Muscle layer of duodenum (tissue), 2 donors: ENCODE data around the gene PYDC1.

Experiments used
- H3K27ac ChIP-seq: one replicate; pipeline ENCODE4 v1.7.0; 2013; ENCODE audit warnings: mild to moderate bottlenecking, low read length
- H3K27me3 ChIP-seq: one replicate; pipeline ENCODE4 v1.7.0; 2013; ENCODE audit warnings: low read depth, mild to moderate bottlenecking, control low read depth, low read length
- H3K36me3 ChIP-seq, 2 donors: one replicate each; pipeline ENCODE4 v1.7.0; 2013; ENCODE audit warnings: low read length in 2 of 2, control low read depth in 1 of 2, mild to moderate bottlenecking in 1 of 2; ENCODE audit not compliant: insufficient read depth in 2 of 2, control insufficient read depth in 1 of 2
- H3K4me1 ChIP-seq, 2 donors: one replicate each; pipeline ENCODE4 v1.7.0; 2013; ENCODE audit warnings: low read length in 2 of 2, mild to moderate bottlenecking in 2 of 2, control low read depth in 1 of 2, moderate library complexity in 1 of 2; ENCODE audit not compliant: insufficient read depth in 2 of 2, control insufficient read depth in 1 of 2
- H3K4me3 ChIP-seq, 2 donors: one replicate each; pipeline ENCODE4 v1.7.0; 2013; ENCODE audit warnings: low read length in 2 of 2, low read depth in 1 of 2, mild to moderate bottlenecking in 1 of 2
- H3K9me3 ChIP-seq, 2 donors: one replicate each; pipeline ENCODE4 v1.7.0; 2013; ENCODE audit warnings: low read length in 2 of 2, control low read depth in 1 of 2, mild to moderate bottlenecking in 1 of 2; ENCODE audit not compliant: control insufficient read depth in 1 of 2
- donor health status: healthy.

Gene PYDC1

GRCh38 chr16:31219154-31219741, 2.3 kb upstream of the PYDC1 start:
- Histone ChIP-seq H3K4me1 (peaks cover 8 to 28% of the 10 kb centered on the region in 2 donors), H3K4me3 (no peak overlapping the region), H3K27me3 (peaks cover 25% of the 10 kb centered on the region), H3K36me3 (no peaks in the 10 kb centered on the region), H3K9me3 (no peaks in the 10 kb centered on the region), H3K27ac (no peak overlapping the region)

GRCh38 chr16:31217136-31217530, 198 bp upstream of the PYDC1 start:
- Histone ChIP-seq H3K9me3 (no peaks in the 10 kb centered on the region), H3K4me1 (peaks cover 8 to 28% of the 10 kb centered on the region in 2 donors), H3K36me3 (no peaks in the 10 kb centered on the region), H3K27ac (no peak overlapping the region), H3K27me3 (peaks cover 25% of the 10 kb centered on the region), H3K4me3 (peak overlapping the region in 1 of 2 donors; percentile 75)

- Histone ChIP-seq H3K4me1 (peaks cover 8 to 28% of the 10 kb centered on the region in 2 donors), H3K27me3 (peaks cover 25% of the 10 kb centered on the region), H3K36me3 (no peaks in the 10 kb centered on the region), H3K9me3 (no peaks in the 10 kb centered on the region), H3K4me3 (peak overlapping the region; percentile 30 to 75), H3K27ac (no peak overlapping the region)
Observed at GRCh38 chr16:31215287-31216162, 1.4 kb downstream of the PYDC1 start.

GRCh38 chr16:31214708-31215286, 2.1 kb downstream of the PYDC1 start:
- Histone ChIP-seq H3K4me3 (peak overlapping the region in 1 of 2 donors; percentile 75), H3K4me1 (peaks cover 8 to 28% of the 10 kb centered on the region in 2 donors), H3K9me3 (no peaks in the 10 kb centered on the region), H3K27me3 (peaks cover 25% of the 10 kb centered on the region), H3K27ac (no peak overlapping the region), H3K36me3 (no peaks in the 10 kb centered on the region)

GRCh38 chr16:31213877-31214707, 2.8 kb downstream of the PYDC1 start, which contains the start of gene TRIM72:
Gene TRIM72, plus strand, starts transcription at chr16:31214119. Its CDS starts 620 bp downstream, at chr16:31214739.
- Histone ChIP-seq H3K9me3 (no peaks in the 10 kb centered on the region), H3K36me3 (no peaks in the 10 kb centered on the region), H3K4me1 (peaks cover 8 to 28% of the 10 kb centered on the region in 2 donors), H3K27ac (no peak within 1 kb of the TSS), H3K27me3 (peaks cover 25% of the 10 kb centered on the region), H3K4me3 (peak within 1 kb of the TSS in 1 of 2 donors; percentile 75)

GRCh38 chr16:31213342-31213741, 3.6 kb downstream of the PYDC1 start:
- Histone ChIP-seq H3K4me1 (peaks cover 8 to 28% of the 10 kb centered on the region in 2 donors), H3K27ac (no peak overlapping the region), H3K9me3 (no peaks in the 10 kb centered on the region), H3K36me3 (no peaks in the 10 kb centered on the region), H3K27me3 (peaks cover 19% of the 10 kb centered on the region), H3K4me3 (no peak overlapping the region)

GRCh38 chr16:31206776-31207175, 10.2 kb downstream of the PYDC1 start:
- Histone ChIP-seq H3K4me1 (peaks cover 0 to 5% of the 10 kb centered on the region in 2 donors), H3K4me3 (no peak overlapping the region), H3K27me3 (no peaks in the 10 kb centered on the region), H3K36me3 (no peaks in the 10 kb centered on the region), H3K9me3 (no peaks in the 10 kb centered on the region), H3K27ac (no peak overlapping the region)

GRCh38 chr16:31204871-31205666, 11.9 kb downstream of the PYDC1 start:
- Histone ChIP-seq H3K4me1 (peaks cover 8 to 16% of the 10 kb centered on the region in 2 donors), H3K27me3 (no peaks in the 10 kb centered on the region), H3K36me3 (no peaks in the 10 kb centered on the region), H3K9me3 (no peaks in the 10 kb centered on the region), H3K27ac (no peak overlapping the region), H3K4me3 (no peak overlapping the region)

- H3K4me3 ChIP-seq = peak within 1 kb of the TSS; percentile 68 to 90
- H3K36me3 ChIP-seq = peaks cover 4 to 5% of the 10 kb centered on the region in 2 donors
- no peaks in the 10 kb centered on the region for H3K9me3 ChIP-seq
- no peaks in the 10 kb centered on the region for H3K27me3 ChIP-seq
- peaks cover 8 to 16% of the 10 kb centered on the region in 2 donors for H3K4me1 ChIP-seq
- H3K27ac ChIP-seq = peak within 1 kb of the TSS; percentile 23
Observed at GRCh38 chr16:31202414-31203375, 14.2 kb downstream of the PYDC1 start, which contains the start of gene PYCARD. Gene PYCARD, minus strand, starts transcription at chr16:31202760. Its CDS starts 70 bp downstream, at chr16:31202690.
